Kidney (tissue), 14 donors: ENCODE measurements around the gene PIGU. TPM values are rescaled to one million over a fixed set of nuclear protein-coding genes. Genes with fewer than 3 reads are reported as not detected.

ENCODE experiments used
- DNase-seq, 5 donors: peaks; one replicate each; pipeline ENCODE4 v3.0.0-alpha.2; 2013 to 2020
- FAIRE-seq: peaks from 2 replicates; lab custom pipeline; 2012; peaks lifted over from hg19 to GRCh38; lab: Jason Lieb, UNC
- H3K27ac ChIP-seq, 2 donors: one replicate each; pipeline ENCODE4 v1.7.0; 2013; ENCODE audit warnings: low read depth in 2 of 2, low read length in 2 of 2, inconsistent platforms in 1 of 2
- H3K27me3 ChIP-seq: one replicate; pipeline ENCODE4 v1.7.1; 2013; ENCODE audit warnings: low read length, inconsistent platforms; ENCODE audit not compliant: control insufficient read depth, insufficient read depth
- H3K36me3 ChIP-seq, 3 donors: one replicate each; pipeline versions ENCODE4 v1.7.0 to v1.7.1; 2013; ENCODE audit warnings: low read length in 3 of 3, control low read depth in 1 of 3, inconsistent platforms in 1 of 3; ENCODE audit not compliant: insufficient read depth in 3 of 3, control insufficient read depth in 2 of 3
- H3K4me1 ChIP-seq, 3 donors: one replicate each; pipeline versions ENCODE4 v1.7.0 to v1.7.1; 2013; ENCODE audit warnings: low read length in 3 of 3, inconsistent platforms in 1 of 3, low read depth in 1 of 3; ENCODE audit not compliant: control insufficient read depth in 2 of 3, insufficient read depth in 2 of 3
- H3K4me3 ChIP-seq, 3 donors: one replicate each; pipeline versions ENCODE4 v1.7.0 to v1.8.1; 2013; ENCODE audit warnings: low read length in 3 of 3, control low read depth in 1 of 3, inconsistent platforms in 1 of 3
- H3K9ac ChIP-seq, 3 donors: one replicate each; pipeline versions ENCODE4 v1.7.0 to v1.7.1; 2013; ENCODE audit warnings: low read length in 3 of 3, control low read depth in 1 of 3, inconsistent platforms in 1 of 3
- H3K9me3 ChIP-seq, 3 donors: one replicate each; pipeline versions ENCODE4 v1.7.0 to v1.7.1; 2013; ENCODE audit warnings: low read length in 3 of 3, control low read depth in 1 of 3, inconsistent platforms in 1 of 3; ENCODE audit not compliant: control insufficient read depth in 2 of 3, insufficient read depth in 1 of 3
- CTCF ChIP-seq: IDR thresholded peaks from 3 replicates; pipeline ENCODE4 v1.5.1; 2012; ENCODE audit warnings: mild to moderate bottlenecking, moderate library complexity, borderline replicate concordance; ENCODE audit not compliant: insufficient read depth; ENCODE audit errors: extremely low read depth
- intact Hi-C: fragments of 100-400 bp; cut with DNase I; formaldehyde crosslinking; loops from one replicate; pipeline ENCODE4 v1.11.1; 2022
- polyA plus RNA-seq: library from polyadenylated mRNA; stranded (reverse); fragments of 350-450 nt; fragmentation: Illumina TruSeq; extraction: RNeasy Lipid Tissue Mini Kit (QIAGEN cat#74804); gene quantifications from one replicate; pipeline ENCODE4 v1.2.3, GENCODE V29; 2014; ENCODE audit warnings: low read depth, low replicate concordance; ENCODE audit not compliant: insufficient read depth
- total RNA-seq: library from RNA; stranded (reverse); fragmentation: NEBNext Ultra II Directional; extraction: Animal tissue kit (Norgen Biotek cat#: 25700); gene quantifications from one replicate; pipeline ENCODE4 v1.2.1, GENCODE V29; 2021
- donor health status: control.
- donor health status: control.
- donor health status: control.
- donor health status: control.
- donor health status: control.
- donor health status: DM: yes; HTN: yes; CAD: no.
- donor health status: Normal renal cell carcinoma (clear cell type).

Gene PIGU
- total and polyA plus RNA-seq, 2 donors from 2014 or later, result 15.9 to 42.0 TPM

- Histone ChIP-seq H3K27me3 (no peaks in the 10 kb centered on the region), H3K4me1 (peaks cover 0 to 30% (median 24%) of the 10 kb centered on the region in 3 donors), H3K36me3 (no peaks in the 10 kb centered on the region), H3K9me3 (no peaks in the 10 kb centered on the region), H3K4me3 (peak overlapping the region; percentile 32 to 88 (median 88)), H3K9ac (peak overlapping the region; percentile 38 to 97 (median 82)), H3K27ac (peak overlapping the region; percentile 99)
- no peak for FAIRE-seq
- intact Hi-C loops, result no loop called here
- no peak for TF ChIP-seq CTCF
- no peak for DNase-seq
Observed at GRCh38 chr20:34705008-34705396, 28.1 kb upstream of the PIGU start.

GRCh38 chr20:34704177-34705007 lies 27.5 kb upstream of the PIGU start, which contains the start of gene TP53INP2:
Gene TP53INP2 (plus strand): TSS chr20:34704344. CDS start chr20:34708740, 4,396 bp downstream.
- FAIRE-seq (no peak), DNase-seq (peak; percentile 92 to 97 (median 95))
- no peaks in the 10 kb centered on the region for H3K9me3 ChIP-seq
- peaks cover 0 to 30% (median 24%) of the 10 kb centered on the region in 3 donors for H3K4me1 ChIP-seq
- intact Hi-C loops, result no loop called here
- peak within 1 kb of the TSS; percentile 82 to 88 (median 88) for H3K4me3 ChIP-seq
- TF ChIP-seq CTCF, result no peak
- H3K27ac ChIP-seq, result peak within 1 kb of the TSS; percentile 99
- no peaks in the 10 kb centered on the region for H3K36me3 ChIP-seq
- no peaks in the 10 kb centered on the region for H3K27me3 ChIP-seq
- peak within 1 kb of the TSS; percentile 71 to 99 (median 98) for H3K9ac ChIP-seq

GRCh38 chr20:34703424-34704176 lies 26.7 kb upstream of the PIGU start:
- TF ChIP-seq CTCF, result no peak
- DNase-seq (peak in 4 of 5 donors; percentile 45 to 76 (median 72)), FAIRE-seq (no peak)
- H3K9ac ChIP-seq, result peak overlapping the region; percentile 71 to 99 (median 98)
- no peaks in the 10 kb centered on the region for H3K27me3 ChIP-seq
- H3K4me3 ChIP-seq, result peak overlapping the region; percentile 82 to 88 (median 84)
- no peaks in the 10 kb centered on the region for H3K9me3 ChIP-seq
- H3K4me1 ChIP-seq, result peaks cover 0 to 30% (median 24%) of the 10 kb centered on the region in 3 donors
- no peaks in the 10 kb centered on the region for H3K36me3 ChIP-seq
- H3K27ac ChIP-seq, result peak overlapping the region; percentile 76 to 99
- intact Hi-C loops, result no loop called here
